Measurements from ENCODE around the gene UHRF1. TPM values are rescaled to one million over a fixed set of nuclear protein-coding genes. Genes with fewer than 3 reads are reported as not detected.

The UHRF1 gene
- total and polyA plus RNA-seq, 4 donors = 0.06 to 57.4 (median 0.73) TPM

GRCh38 chr19:4896372-4896771 lies 12.9 kb upstream of the UHRF1 start:
- Histone ChIP-seq H3K4me1 (ENCODE audit: control insufficient read depth in 4 of 4, insufficient read depth in 4 of 4, low read length in 3 of 4) (peaks cover 0 to 3% (median 0%) of the 10 kb centered on the region in 4 donors), H3K27me3 (ENCODE audit: control insufficient read depth in 4 of 4, insufficient read depth in 4 of 4, low read length in 3 of 4) (no peaks in the 10 kb centered on the region), H3K4me3 (ENCODE audit: low read depth in 1 of 3, low read length in 3 of 3) (no peak overlapping the region), H3K36me3 (ENCODE audit: control insufficient read depth in 4 of 4, insufficient read depth in 3 of 4, low read depth in 1 of 4, low read length in 3 of 4) (no peaks in the 10 kb centered on the region), H3K9me3 (ENCODE audit: control insufficient read depth in 4 of 4, low read length in 3 of 4) (no peaks in the 10 kb centered on the region), H3K27ac (ENCODE audit: low read depth in 1 of 2, low read length in 2 of 2) (no peak overlapping the region), H3K9ac (ENCODE audit: low read depth in 1 of 2, low read length in 2 of 2) (no peak overlapping the region)
- TF ChIP-seq, protein P1, sequence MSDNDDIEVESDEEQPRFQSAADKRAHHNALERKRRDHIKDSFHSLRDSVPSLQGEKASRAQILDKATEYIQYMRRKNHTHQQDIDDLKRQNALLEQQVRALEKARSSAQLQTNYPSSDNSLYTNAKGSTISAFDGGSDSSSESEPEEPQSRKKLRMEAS (IDR thresholded peaks at IDR 0.05) = no peak
- TF ChIP-seq, protein P2, sequence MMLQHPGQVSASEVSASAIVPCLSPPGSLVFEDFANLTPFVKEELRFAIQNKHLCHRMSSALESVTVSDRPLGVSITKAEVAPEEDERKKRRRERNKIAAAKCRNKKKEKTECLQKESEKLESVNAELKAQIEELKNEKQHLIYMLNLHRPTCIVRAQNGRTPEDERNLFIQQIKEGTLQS (IDR thresholded peaks at IDR 0.05) = no peak
- no peak for TF ChIP-seq RAD21 (IDR thresholded peaks at IDR 0.05)
- TF ChIP-seq FOXA1 (IDR thresholded peaks at IDR 0.05) = no peak
- TF ChIP-seq JUND (IDR thresholded peaks at IDR 0.05) = no peak
- TF ChIP-seq NR2F2 (IDR thresholded peaks at IDR 0.05) = no peak
- no peak for TF ChIP-seq YY1 (IDR thresholded peaks at IDR 0.05)
- TF ChIP-seq, protein P3, sequence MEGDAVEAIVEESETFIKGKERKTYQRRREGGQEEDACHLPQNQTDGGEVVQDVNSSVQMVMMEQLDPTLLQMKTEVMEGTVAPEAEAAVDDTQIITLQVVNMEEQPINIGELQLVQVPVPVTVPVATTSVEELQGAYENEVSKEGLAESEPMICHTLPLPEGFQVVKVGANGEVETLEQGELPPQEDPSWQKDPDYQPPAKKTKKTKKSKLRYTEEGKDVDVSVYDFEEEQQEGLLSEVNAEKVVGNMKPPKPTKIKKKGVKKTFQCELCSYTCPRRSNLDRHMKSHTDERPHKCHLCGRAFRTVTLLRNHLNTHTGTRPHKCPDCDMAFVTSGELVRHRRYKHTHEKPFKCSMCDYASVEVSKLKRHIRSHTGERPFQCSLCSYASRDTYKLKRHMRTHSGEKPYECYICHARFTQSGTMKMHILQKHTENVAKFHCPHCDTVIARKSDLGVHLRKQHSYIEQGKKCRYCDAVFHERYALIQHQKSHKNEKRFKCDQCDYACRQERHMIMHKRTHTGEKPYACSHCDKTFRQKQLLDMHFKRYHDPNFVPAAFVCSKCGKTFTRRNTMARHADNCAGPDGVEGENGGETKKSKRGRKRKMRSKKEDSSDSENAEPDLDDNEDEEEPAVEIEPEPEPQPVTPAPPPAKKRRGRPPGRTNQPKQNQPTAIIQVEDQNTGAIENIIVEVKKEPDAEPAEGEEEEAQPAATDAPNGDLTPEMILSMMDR (IDR thresholded peaks at IDR 0.05; ENCODE audit: low read depth, low read length, missing input control) = no peak
- no peak for TF ChIP-seq RXRA (IDR thresholded peaks at IDR 0.05)
- no peak for TF ChIP-seq GABPA (IDR thresholded peaks at IDR 0.05 in 1 of 2, conservative IDR thresholded peaks at IDR 0.05 in 1 of 2)
- no peak for TF ChIP-seq SP1 (IDR thresholded peaks at IDR 0.05)
- TF ChIP-seq FOXA2 (IDR thresholded peaks at IDR 0.05) = no peak
- TF ChIP-seq, protein P4, sequence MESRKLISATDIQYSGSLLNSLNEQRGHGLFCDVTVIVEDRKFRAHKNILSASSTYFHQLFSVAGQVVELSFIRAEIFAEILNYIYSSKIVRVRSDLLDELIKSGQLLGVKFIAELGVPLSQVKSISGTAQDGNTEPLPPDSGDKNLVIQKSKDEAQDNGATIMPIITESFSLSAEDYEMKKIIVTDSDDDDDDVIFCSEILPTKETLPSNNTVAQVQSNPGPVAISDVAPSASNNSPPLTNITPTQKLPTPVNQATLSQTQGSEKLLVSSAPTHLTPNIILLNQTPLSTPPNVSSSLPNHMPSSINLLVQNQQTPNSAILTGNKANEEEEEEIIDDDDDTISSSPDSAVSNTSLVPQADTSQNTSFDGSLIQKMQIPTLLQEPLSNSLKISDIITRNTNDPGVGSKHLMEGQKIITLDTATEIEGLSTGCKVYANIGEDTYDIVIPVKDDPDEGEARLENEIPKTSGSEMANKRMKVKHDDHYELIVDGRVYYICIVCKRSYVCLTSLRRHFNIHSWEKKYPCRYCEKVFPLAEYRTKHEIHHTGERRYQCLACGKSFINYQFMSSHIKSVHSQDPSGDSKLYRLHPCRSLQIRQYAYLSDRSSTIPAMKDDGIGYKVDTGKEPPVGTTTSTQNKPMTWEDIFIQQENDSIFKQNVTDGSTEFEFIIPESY (IDR thresholded peaks at IDR 0.05) = no peak
- WGBS = 66% methylated on average over 3 of the region's 3 CpGs
- no peak for DNase-seq (ENCODE audit: low spot score)

DNA sequence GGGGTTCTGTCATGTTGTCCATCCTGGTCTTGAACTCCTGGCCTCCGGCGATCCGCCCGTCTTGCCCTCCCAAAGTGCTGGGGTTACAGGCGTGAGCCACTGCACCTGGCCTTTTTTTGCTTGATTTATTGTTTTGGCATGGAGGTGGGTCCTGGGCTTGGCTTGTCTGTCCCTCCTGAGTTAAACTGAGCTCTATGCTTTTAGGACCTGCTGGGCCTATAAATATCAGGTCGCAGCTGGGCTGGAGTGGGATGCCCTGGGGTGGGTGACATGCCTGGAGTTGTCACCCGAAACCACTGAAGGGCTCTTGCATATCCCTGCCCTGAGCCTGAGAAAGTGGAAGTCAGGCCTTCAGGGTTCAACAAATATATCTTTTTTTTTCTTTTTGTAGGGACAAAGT lies 12.2 kb upstream of the UHRF1 start:
- Histone ChIP-seq H3K4me3 (ENCODE audit: low read depth in 1 of 3, low read length in 3 of 3) (no peak overlapping the region), H3K4me1 (ENCODE audit: control insufficient read depth in 4 of 4, insufficient read depth in 4 of 4, low read length in 3 of 4) (peaks cover 0 to 3% (median 0%) of the 10 kb centered on the region in 4 donors), H3K27me3 (ENCODE audit: control insufficient read depth in 4 of 4, insufficient read depth in 4 of 4, low read length in 3 of 4) (no peaks in the 10 kb centered on the region), H3K27ac (ENCODE audit: low read depth in 1 of 2, low read length in 2 of 2) (no peak overlapping the region), H3K36me3 (ENCODE audit: control insufficient read depth in 4 of 4, insufficient read depth in 3 of 4, low read depth in 1 of 4, low read length in 3 of 4) (no peaks in the 10 kb centered on the region), H3K9me3 (ENCODE audit: control insufficient read depth in 4 of 4, low read length in 3 of 4) (no peaks in the 10 kb centered on the region), H3K9ac (ENCODE audit: low read depth in 1 of 2, low read length in 2 of 2) (no peak overlapping the region)
- no peak for TF ChIP-seq NR2F2 (IDR thresholded peaks at IDR 0.05)
- TF ChIP-seq, protein P1 (IDR thresholded peaks at IDR 0.05) = no peak
- no peak for TF ChIP-seq TAF1 (conservative IDR thresholded peaks at IDR 0.05)
- TF ChIP-seq RXRA (IDR thresholded peaks at IDR 0.05) = no peak
- TF ChIP-seq, protein P4 (IDR thresholded peaks at IDR 0.05) = no peak
- TF ChIP-seq YY1 (IDR thresholded peaks at IDR 0.05) = no peak
- TF ChIP-seq HNF4G (IDR thresholded peaks at IDR 0.05) = no peak
- TF ChIP-seq GABPA (IDR thresholded peaks at IDR 0.05 in 1 of 2, conservative IDR thresholded peaks at IDR 0.05 in 1 of 2) = no peak
- no peak for TF ChIP-seq SP1 (IDR thresholded peaks at IDR 0.05)
- TF ChIP-seq HNF4A (conservative IDR thresholded peaks at IDR 0.05) = no peak
- no peak for TF ChIP-seq FOXA1 (IDR thresholded peaks at IDR 0.05)
- TF ChIP-seq RAD21 (IDR thresholded peaks at IDR 0.05) = no peak
- TF ChIP-seq, protein P3 (IDR thresholded peaks at IDR 0.05; ENCODE audit: low read depth, low read length, missing input control) = no peak
- TF ChIP-seq REST (IDR thresholded peaks at IDR 0.05) = no peak
- TF ChIP-seq, protein P2 (IDR thresholded peaks at IDR 0.05) = no peak
- no peak for TF ChIP-seq EGR1 (IDR thresholded peaks at IDR 0.05; ENCODE audit: low read depth in 2 of 2)
- no peak for TF ChIP-seq FOXA2 (IDR thresholded peaks at IDR 0.05)
- no peak for TF ChIP-seq JUND (IDR thresholded peaks at IDR 0.05)
- DNase-seq (ENCODE audit: low spot score) = no peak
- WGBS = 95% methylated on average over 7 of the region's 7 CpGs
